Measurements from ENCODE around the gene MICOS13. TPM values are rescaled to one million over a fixed set of nuclear protein-coding genes. Genes with fewer than 3 reads are reported as not detected.
A peak's percentile ranks its signal among the peaks of the same experiment; 100 is the strongest.

Gene MICOS13
- total RNA-seq, 2 experiments from 2014 or later: 21.7 to 23.0 TPM

GRCh38 chr19:5694956-5695648 lies 14.8 kb upstream of the MICOS13 start:
- ChIA-PET POLR2A (interaction anchor here (1.0 kb wide), 1 partner anchor 8 kb away, joined by 3 read pairs; no protein-coding TSS in a partner anchor), CTCF (no interaction called here)
- H3K27me3 Mint-ChIP-seq: no peaks in the 10 kb centered on the region
- peaks cover 26% of the 10 kb centered on the region for H3K4me1 Mint-ChIP-seq (ENCODE audit: low read depth)
- H3K27ac ChIP-seq (ENCODE audit: low read depth in 1 of 2, low read length in 2 of 2): no peak overlapping the region
- ATAC-seq (ENCODE audit: poor library complexity): no peak
- peak overlapping the region; percentile 51 for H3K27ac Mint-ChIP-seq
- H3K9me3 ChIP-seq (ENCODE audit: control insufficient read depth in 1 of 2, insufficient read depth in 1 of 2, low read length in 2 of 2): no peaks in the 10 kb centered on the region
- peaks cover 65% of the 10 kb centered on the region for H3K36me3 Mint-ChIP-seq (ENCODE audit: low read depth)
- DNase-seq: peak in 1 of 14 experiments; percentile 28
- no peaks in the 10 kb centered on the region for H3K27me3 ChIP-seq (ENCODE audit: control insufficient read depth in 1 of 2, insufficient read depth in 2 of 2, low read length in 2 of 2)
- TF ChIP-seq, protein P1, sequence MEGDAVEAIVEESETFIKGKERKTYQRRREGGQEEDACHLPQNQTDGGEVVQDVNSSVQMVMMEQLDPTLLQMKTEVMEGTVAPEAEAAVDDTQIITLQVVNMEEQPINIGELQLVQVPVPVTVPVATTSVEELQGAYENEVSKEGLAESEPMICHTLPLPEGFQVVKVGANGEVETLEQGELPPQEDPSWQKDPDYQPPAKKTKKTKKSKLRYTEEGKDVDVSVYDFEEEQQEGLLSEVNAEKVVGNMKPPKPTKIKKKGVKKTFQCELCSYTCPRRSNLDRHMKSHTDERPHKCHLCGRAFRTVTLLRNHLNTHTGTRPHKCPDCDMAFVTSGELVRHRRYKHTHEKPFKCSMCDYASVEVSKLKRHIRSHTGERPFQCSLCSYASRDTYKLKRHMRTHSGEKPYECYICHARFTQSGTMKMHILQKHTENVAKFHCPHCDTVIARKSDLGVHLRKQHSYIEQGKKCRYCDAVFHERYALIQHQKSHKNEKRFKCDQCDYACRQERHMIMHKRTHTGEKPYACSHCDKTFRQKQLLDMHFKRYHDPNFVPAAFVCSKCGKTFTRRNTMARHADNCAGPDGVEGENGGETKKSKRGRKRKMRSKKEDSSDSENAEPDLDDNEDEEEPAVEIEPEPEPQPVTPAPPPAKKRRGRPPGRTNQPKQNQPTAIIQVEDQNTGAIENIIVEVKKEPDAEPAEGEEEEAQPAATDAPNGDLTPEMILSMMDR (IDR thresholded peaks at IDR 0.05): no peak
- H3K4me3 Mint-ChIP-seq: peak overlapping the region; percentile 9
- peaks cover 74% of the 10 kb centered on the region for H3K36me3 ChIP-seq (ENCODE audit: insufficient read depth, low read length)
- H3K9me3 Mint-ChIP-seq: no peaks in the 10 kb centered on the region
- no peak overlapping the region for H3K4me3 ChIP-seq (ENCODE audit: low read length)
- intact Hi-C loops (cut with DNase I, micrococcal nuclease): no loop called here
- peaks cover 27% of the 10 kb centered on the region for H3K4me1 ChIP-seq (ENCODE audit: insufficient read depth, low read length)

DNA sequence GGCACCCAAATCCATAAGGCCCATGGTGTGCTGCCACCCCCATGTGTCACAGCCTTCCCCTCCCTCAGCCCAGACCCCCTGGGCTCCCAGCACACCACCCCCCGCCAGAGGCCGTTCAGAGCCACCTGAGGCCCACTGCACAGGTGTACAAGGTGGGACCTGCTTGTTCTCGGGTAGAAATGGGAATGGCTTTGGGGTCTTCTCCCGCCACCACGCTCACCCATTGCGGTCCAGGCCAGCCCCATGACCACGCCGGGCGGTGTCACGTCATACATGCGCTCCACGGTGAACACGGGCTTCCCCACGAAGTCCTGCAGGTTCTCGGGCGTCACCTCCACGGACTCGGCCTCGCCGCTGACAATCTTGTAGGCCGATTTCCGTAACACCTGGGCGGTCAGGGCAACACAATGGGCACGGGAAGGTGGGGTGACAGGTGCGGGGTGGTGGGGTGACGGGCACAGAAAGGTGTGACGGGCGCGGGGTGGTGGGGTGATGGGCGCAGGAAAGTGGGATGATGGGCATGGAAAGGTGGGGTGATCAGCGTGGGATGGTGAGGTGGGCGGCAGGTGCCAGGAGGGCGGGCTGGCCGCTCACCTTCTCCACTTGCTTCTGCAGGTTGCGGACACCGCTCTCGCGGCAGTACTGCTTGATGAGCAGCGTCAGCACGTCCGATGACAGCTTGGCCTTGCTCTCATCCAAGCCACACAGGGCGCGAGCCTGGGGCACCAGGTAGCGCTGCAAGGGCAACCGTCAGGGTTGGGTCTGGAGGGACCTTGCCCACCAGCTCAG lies 14.0 kb upstream of the MICOS13 start:
- Mint-ChIP-seq H3K4me1 (ENCODE audit: low read depth) (peaks cover 31% of the 10 kb centered on the region), H3K27me3 (no peaks in the 10 kb centered on the region), H3K9me3 (no peaks in the 10 kb centered on the region), H3K36me3 (ENCODE audit: low read depth) (peaks cover 67% of the 10 kb centered on the region), H3K27ac (peak overlapping the region; percentile 51), H3K4me3 (no peak overlapping the region)
- Histone ChIP-seq H3K9me3 (ENCODE audit: control insufficient read depth in 1 of 2, insufficient read depth in 1 of 2, low read length in 2 of 2) (no peaks in the 10 kb centered on the region), H3K36me3 (ENCODE audit: insufficient read depth, low read length) (peaks cover 73% of the 10 kb centered on the region), H3K27ac (ENCODE audit: low read depth in 1 of 2, low read length in 2 of 2) (no peak overlapping the region), H3K27me3 (ENCODE audit: control insufficient read depth in 1 of 2, insufficient read depth in 2 of 2, low read length in 2 of 2) (no peaks in the 10 kb centered on the region), H3K4me1 (ENCODE audit: insufficient read depth, low read length) (peaks cover 31% of the 10 kb centered on the region), H3K4me3 (ENCODE audit: low read length) (no peak overlapping the region)
- CTCF ChIA-PET: no interaction called here
- DNase-seq (peak in 1 of 14 experiments; percentile 41), ATAC-seq (ENCODE audit: poor library complexity) (no peak)
- intact Hi-C loops (cut with DNase I, micrococcal nuclease): no loop called here
- POLR2A ChIA-PET: interaction anchor here (1.0 kb wide), 2 partner anchors 8 to 26 kb away, joined by 3 read pairs; partner anchors contain the start of genes CATSPERD and LONP1
- TF ChIP-seq, protein P1 (IDR thresholded peaks at IDR 0.05): no peak

GRCh38 chr19:5693195-5694166 lies 13.2 kb upstream of the MICOS13 start:
- Mint-ChIP-seq H3K36me3 (ENCODE audit: low read depth) (peaks cover 60% of the 10 kb centered on the region), H3K4me1 (ENCODE audit: low read depth) (peaks cover 32% of the 10 kb centered on the region), H3K9me3 (no peaks in the 10 kb centered on the region), H3K4me3 (peak overlapping the region; percentile 7), H3K27ac (no peak overlapping the region), H3K27me3 (no peaks in the 10 kb centered on the region)
- POLR2A ChIA-PET: interaction anchor here (1.0 kb wide), 1 partner anchor 27 kb away, joined by 3 read pairs; the partner anchor contains the start of genes CATSPERD and LONP1
- Histone ChIP-seq H3K4me3 (ENCODE audit: low read length) (no peak overlapping the region), H3K36me3 (ENCODE audit: insufficient read depth, low read length) (peaks cover 64% of the 10 kb centered on the region), H3K9me3 (ENCODE audit: control insufficient read depth in 1 of 2, insufficient read depth in 1 of 2, low read length in 2 of 2) (no peaks in the 10 kb centered on the region), H3K27me3 (ENCODE audit: control insufficient read depth in 1 of 2, insufficient read depth in 2 of 2, low read length in 2 of 2) (no peaks in the 10 kb centered on the region), H3K27ac (ENCODE audit: low read depth in 1 of 2, low read length in 2 of 2) (no peak overlapping the region), H3K4me1 (ENCODE audit: insufficient read depth, low read length) (peaks cover 31% of the 10 kb centered on the region)
- CTCF ChIA-PET: no interaction called here
- intact Hi-C loops (cut with DNase I, micrococcal nuclease): no loop called here
- TF ChIP-seq, protein P1 (IDR thresholded peaks at IDR 0.05): no peak
- DNase-seq: peak in 1 of 14 experiments; percentile 47
- ATAC-seq (ENCODE audit: poor library complexity): no peak

Measured in CD4-positive, alpha-beta T cell (primary cell).